GM21576 (cell line): Measurements from ENCODE around the gene HNRNPCL1.
"Not testable (repeated sequence)": the region's sequence is repeated elsewhere in the genome, so short reads cannot be mapped to it uniquely, and the experiment has no call there.

ENCODE experiments used
- ATAC-seq: cut with Tn5 transposase; IDR thresholded peaks from one replicate; pipeline ENCODE4 v1.9.1; 2021; ENCODE audit warnings: mild to moderate bottlenecking, moderate library complexity; ENCODE audit not compliant: unreplicated experiment

HNRNPCL1 gene

DNA sequence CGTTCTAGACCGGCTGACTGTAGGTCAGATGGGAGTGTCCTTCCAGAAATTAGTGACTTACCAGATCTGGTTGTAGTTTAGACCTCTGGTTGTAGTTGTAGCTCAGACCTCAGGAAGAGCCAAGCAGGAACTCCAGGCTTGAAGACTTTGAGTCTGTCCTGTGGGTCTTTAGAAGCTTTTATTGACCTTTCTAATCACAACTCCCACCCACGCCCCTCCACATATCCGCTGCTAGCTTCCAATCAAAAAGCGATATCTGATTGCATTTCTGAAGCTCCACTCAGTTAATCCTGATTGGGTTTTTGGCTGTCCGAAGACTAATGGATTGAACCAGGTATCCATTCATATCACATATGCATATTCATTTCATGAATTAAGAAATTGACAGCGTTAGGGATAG, at the start of gene HNRNPCL1:
HNRNPCL1 (minus strand) TSS at position 101 of the 400 bp plus-strand sequence. CDS start 431 bp downstream, outside the sequence.
- ATAC-seq: not testable (repeated sequence)

DNA sequence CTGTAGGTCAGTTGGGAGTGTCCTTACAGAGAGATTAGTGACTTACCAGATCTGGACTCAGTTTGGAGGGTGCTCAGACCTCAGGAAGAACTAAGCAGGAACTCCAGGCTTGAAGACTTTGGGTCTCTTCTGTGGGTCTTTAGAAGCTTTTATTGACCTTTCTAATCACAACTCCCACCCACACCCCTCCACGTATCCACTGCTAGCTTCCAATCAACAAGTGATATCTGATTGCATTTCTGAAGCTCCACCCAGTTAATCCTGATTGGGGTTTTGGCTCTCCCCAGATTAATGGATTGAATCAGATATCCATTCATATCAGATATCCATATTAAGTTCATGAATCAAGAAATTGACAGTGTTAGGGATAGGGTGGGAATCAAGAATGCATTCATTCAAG, 49.6 kb upstream of the HNRNPCL1 start, which contains the start of gene PRAMEF10:
PRAMEF10 (minus strand) TSS at position 101 of the 400 bp plus-strand sequence. CDS start 2,423 bp downstream, outside the sequence.
- not testable (repeated sequence) for ATAC-seq

DNA sequence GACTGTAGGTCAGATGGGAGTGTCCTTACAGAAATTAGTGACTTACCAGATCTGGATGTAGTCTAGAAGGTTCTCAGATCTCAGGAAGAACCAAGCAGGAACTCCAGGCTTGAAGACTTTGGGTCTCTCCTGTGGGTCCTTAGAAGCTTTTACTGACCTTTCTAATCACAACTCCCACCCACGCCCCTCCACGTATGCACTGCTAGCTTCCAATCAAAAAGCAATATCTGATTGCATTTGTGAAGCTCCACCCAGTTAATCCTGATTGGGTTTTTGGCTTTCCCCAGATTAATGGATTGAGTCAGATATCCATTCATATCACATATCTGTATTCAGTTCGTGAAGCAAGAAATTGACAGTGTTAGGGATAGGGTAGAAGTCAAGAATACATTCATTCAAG, 37.6 kb upstream of the HNRNPCL1 start, which contains the start of gene PRAMEF4:
PRAMEF4 (minus strand) TSS at position 101 of the 400 bp plus-strand sequence. CDS start 2,807 bp downstream, outside the sequence.
- not testable (repeated sequence) for ATAC-seq

DNA sequence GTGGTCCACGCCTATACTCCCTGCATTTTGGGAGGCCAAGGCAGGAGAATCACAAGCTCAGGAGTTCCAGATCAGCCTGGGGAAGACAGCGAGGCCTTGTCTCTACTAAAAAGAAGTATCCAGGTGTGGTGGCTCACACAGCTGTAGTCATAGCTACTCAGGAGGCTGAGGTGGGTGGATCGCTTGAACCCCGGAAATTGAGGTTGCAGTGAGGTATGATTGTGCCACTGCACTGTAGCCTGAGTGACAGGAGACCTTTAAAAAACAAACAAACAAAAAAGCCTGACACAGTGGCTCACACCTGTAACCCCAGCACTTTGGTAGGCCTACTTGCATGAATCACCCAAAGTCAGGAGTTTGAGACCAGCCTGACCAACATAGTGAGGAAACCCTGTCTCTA, 29.9 kb upstream of the HNRNPCL1 start:
- ATAC-seq: not testable (repeated sequence)

DNA sequence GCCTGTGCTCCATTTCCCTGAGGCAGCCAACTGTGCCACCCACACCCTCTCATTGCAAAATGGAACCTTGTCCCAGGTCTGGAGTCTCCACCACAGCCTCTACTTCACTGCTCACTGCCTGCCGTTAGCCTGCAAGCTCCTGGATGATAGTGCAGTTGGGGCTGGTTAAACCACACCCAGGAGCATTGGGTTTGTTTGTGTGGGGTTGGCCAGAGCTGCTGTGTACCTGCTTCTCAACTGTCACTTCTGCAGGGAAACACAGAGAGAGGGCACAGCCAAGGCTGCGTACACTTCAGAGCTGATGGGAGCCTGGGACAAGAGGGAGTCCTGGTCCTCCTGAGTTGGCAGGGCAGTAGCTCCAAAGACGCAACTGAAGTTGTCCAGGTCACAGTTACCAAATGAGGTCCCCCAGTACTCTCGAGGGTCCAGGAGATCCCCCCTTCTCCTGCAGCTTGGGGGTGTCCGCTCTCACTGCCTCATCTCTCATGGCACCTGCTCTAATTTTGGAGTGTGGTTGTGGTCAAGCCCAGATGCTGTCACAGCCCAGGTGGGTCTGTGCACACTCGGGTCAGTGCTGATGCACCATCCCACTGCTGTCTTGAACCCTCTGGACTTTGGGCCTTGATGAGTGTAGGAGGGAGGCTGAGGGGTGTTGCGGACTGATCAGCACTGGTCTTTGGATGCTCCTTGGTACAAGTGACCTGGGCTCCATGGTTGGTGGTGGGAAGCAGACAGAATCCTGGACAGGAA, 14.8 kb upstream of the HNRNPCL1 start:
- ATAC-seq: not testable (repeated sequence)

DNA sequence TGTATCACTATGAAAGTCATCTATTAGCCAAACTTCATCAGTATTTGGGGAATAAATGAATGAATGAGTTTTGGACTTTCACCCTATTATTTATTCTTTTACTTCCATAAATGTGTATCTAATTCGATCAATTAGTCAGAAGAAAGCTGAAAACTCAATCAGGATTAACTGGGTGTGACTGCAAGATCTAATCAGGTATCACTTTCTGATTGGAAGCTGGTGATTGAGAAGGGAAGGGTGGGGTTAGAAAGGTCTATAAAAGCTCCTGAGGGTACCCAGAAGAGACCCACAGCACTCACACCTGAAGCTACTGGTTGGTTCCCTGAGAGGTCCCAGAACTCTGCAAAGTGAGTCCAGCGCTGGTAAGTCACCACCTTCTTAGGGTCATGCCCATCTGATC, 8.3 kb upstream of the HNRNPCL1 start, which contains the start of gene PRAMEF2:
PRAMEF2 (plus strand) TSS at position 301 of the 400 bp plus-strand sequence. CDS start 1,924 bp downstream, outside the sequence.
- ATAC-seq: not testable (repeated sequence)

DNA sequence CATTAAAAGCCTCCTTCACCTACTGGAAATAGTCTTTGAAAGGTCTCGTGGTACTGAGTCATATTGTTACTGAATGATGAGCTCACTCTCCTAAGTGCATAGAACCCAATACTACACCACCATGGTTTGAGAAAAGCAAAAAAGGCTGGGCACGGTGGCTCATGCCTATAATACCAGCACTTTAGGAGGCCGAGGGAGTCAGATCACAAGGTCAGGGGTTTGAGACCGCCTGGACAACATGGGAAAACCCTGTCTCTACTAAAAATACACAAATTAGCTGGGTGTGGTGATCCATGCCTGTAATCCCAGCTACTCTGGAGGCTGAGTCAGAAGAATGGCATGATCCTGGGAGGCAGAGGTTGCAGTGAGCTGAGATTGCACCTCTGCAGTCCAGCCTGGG, 3.3 kb upstream of the HNRNPCL1 start:
- ATAC-seq: no peak

DNA sequence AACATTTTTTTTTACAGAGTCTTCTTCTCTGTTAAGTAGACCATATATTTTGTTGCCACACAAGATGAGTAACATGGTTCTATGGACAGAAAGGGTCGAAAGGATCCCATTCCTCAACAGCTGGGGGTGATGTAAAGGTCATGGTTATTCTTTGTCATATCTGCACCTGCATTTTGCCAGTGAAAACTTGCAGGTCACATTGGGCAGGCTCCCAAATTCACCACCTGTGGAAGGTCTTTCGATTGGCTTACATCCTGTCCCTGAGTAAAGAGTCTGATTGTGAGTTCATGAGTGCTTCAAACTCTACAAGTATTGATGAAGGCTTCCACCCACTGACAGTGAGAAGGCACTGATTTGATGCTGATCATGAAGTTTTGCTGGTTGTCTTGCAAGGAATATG, 15.3 kb downstream of the HNRNPCL1 start:
- not testable (repeated sequence) for ATAC-seq

DNA sequence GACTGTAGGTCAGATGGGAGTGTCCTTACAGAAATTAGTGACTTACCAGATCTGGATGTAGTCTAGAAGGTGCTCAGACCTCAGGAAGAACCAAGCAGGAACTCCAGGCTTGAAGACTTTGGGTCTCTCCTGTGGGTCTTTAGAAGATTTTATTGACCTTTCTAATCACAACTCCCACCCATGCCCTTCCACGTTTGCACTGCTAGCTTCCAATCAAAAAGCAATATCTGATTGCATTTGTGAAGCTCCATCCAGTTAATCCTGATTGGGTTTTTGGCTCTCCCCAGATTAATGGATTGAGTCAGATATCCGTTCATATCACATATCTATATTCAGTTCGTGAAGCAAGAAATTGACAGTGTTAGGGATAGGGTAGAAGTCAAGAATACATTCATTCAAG, 17.2 kb downstream of the HNRNPCL1 start, which contains the start of gene PRAMEF11:
PRAMEF11 (minus strand) TSS at position 101 of the 400 bp plus-strand sequence. CDS start 2,621 bp downstream, outside the sequence.
- not testable (repeated sequence) for ATAC-seq

DNA sequence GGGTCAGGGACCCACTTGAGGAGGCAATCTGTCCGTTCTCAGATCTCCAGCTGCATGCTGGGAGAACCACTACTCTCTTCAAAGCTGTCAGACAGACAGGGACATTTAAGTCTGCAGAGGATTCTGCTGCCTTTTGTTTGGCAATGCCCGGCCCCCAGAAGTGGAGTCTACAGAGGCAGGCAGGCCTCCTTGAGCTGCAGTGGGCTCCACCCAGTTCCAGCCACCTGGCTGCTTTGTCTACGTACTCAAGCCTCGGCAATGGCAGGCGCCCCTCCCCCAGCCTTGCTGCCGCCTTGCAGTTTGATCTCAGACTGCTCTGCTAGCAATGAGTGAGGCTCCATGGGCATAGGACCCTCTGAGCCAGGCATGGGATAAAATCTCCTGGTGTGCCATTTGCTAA, 29.5 kb downstream of the HNRNPCL1 start:
- not testable (repeated sequence) for ATAC-seq

DNA sequence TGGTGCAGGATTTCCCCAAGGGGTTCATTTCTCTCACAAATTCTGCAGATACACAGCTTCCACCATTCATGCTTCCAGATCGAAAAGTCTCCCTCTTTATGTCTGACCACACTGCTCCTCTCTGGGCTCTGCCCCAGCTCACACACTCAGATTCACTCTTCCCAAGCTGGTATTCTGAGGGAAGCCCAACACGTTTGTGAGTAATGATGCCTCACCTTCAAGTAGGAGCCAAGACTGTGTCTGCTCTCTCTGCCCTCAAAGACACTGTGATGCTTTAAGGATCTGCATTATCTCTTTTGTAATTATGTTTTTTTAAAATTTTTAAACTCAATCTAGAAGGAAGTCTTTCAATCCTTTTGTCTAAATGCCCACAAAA, 37.1 kb downstream of the HNRNPCL1 start:
- ATAC-seq: no peak

DNA sequence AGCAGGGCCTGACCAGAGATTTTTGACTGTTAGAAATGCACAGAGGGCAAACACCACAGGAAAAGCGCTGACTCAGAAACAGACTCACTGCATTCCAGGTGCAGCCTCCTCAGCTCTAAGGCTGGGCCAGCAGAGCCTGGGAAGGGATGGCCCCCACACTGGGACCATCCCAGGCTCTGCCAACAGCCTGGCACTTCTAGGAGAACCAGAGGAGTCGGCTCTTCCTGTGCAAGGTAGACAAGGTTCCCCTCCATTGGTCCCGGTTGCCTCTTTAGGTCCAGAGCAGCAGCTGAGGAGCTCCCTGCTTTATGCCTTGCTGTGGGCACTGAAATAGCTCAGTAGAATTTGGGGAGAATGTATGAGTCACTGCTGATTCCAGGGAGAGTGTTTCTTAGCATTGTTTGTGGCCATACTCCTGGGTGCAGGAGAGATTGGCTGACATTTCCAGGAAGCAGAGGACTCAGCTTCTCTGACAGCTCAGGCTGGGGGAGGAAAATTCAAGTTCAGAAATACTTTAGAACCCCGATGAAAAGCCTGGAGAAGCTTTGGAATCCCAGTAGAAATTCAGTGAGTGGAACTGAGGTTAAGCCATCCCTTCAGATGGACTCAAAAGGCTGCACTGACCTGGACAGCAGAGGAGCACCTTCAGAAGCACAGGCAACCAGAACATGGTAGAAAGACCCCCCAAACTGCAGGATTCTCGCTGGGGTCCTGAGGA, 37.7 kb downstream of the HNRNPCL1 start:
- ATAC-seq: no peak

DNA sequence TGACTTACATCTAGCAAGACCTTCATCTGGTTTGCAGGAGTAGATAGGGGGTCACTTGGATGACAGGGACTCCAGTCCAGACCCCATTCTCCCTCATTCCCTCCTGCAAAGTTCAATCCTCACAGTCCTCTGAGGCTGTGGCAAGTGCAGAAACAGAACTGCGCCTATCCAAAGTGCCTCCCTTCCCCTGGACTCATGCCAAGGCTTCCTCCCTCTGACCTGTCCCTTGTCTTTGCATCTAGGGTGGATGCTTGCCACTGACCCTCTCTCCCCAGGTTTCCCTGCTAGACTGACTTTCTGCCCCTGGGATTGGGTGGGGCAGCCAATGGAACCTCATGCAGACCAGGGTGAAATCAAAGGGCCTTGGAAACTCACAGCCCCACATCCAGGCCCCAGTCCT, 38.6 kb downstream of the HNRNPCL1 start:
- no peak for ATAC-seq

DNA sequence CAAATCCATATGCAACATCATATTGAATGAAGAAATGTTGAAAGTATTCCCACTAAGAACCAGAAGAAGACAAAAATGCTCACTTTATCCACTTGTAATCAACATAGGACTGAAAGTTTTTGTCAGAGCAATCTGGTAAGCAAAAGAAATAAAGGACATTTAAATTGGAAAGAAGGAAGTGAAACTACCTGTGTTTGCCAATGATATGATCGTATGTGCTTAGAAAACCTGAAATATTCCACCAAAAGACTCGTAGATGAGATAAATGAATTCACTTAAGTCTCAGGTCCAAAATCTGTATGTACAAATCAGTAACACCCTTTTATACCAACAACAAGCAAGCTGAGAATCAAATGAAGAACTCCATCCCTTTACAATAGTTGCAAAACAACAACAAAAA, 48.8 kb downstream of the HNRNPCL1 start:
- no peak for ATAC-seq

DNA sequence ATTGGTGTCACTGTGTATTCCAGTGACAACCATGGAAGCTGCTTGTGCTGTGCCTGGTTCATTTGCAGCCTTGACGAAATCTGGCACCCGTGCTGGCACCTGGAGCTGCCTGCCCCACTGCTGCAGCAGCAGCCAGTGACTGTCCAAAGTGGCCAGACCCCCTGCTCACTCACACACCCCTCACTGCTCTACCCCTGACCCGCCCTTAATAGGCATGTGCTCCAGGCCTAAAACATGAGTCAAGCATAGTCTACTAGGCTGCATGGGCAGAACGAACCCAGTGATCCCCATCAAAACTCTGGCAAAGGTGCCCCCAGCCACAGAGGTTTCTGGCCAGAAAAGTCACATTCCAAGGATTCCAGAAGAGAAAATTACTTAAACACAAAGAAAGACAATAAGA, 49.6 kb downstream of the HNRNPCL1 start:
- ATAC-seq: no peak
